GF-D8 (cell line): ENCODE results near the gene NEUROD1.
A peak's percentile ranks its signal among the peaks of the same experiment; 100 is the strongest.
"Not testable (repeated sequence)": the region's sequence is repeated elsewhere in the genome, so short reads cannot be mapped to it uniquely, and the experiment has no call there.

Experiments
- DNase-seq: peaks from one replicate; lab custom pipeline; 2025; lab: John Stamatoyannopoulos, UW

The NEUROD1 gene

DNA sequence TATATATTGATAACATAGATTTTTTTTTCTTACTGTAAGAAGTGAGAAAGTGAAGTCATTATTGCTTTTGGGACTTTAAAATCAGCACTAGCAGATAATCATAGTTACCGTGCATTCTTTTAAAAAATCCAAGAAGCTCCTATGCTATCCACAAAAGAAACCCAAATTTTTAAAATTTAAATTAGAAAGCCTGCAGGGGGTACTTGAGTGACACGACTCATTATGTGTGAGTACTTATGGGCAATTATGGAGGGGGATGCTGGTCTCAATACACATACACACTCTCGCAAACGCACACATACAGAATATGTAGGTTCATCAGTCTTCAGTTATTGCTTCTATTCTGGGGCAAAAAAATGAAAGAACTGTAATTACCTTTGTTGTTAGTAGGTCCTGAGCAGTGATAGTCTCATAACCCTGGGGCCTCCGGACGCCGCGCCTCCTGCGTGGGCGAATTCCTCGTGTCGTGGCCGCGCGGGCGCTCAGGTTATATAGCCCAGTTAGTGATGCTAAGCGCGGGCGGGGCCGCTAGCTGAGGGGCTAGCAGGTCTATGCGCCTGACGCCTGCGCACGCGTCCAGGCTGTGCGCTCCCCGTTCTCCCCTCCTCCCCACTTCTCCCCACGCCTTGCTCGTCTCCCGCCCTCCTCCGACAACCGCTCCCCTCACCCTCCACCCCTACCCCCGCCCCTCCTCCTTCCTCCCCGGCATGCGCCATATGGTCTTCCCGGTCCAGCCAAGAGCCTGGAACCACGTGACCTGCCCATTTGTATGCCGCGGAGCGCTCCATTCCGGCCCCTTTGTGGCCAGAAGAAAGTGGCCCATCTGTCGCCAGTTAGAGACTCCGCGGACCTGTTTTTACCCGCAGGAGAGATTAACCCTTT lies at the start of gene NEUROD1:
NEUROD1 (minus strand) TSS at position 463 of the 882 bp plus-strand sequence. CDS start 1,657 bp downstream, outside the sequence.
- no peak for DNase-seq

DNA sequence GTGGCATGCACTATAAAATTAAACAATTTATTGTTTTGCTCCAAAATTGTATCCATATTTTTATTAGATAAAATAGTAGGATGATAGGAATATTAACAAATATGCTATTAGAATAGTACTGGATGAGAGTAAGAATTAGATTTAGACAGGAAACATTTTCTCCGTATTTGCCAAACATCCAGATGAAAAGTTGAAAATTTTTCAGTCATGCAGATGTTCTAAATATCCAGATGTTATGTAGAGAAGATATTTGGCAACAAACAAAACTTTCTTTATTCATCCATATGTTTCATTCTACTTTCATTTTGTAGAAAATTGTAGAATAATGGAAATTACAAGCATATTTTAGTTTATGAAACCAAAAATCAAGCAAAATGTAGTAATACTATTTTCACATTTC lies 45.2 kb upstream of the NEUROD1 start:
- no peak for DNase-seq

DNA sequence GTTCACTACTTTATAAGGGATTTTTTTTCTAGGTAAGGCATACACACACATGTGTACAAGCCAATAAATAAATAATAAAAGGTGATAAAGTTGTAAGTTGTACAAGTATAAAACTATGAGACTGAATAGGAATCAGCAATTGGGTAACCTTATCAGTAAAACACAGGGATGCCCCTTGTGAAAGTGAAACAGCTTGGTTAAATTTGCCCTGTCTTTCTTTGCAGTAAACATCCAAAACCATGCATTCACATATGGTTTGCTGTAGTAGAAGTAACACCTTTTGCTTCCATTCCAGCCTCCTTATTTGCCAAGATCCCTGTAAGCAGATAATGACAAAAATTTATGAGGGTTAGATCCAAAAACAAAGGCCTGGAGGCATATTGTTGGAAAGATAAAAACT lies 44.3 kb upstream of the NEUROD1 start:
- no peak for DNase-seq

DNA sequence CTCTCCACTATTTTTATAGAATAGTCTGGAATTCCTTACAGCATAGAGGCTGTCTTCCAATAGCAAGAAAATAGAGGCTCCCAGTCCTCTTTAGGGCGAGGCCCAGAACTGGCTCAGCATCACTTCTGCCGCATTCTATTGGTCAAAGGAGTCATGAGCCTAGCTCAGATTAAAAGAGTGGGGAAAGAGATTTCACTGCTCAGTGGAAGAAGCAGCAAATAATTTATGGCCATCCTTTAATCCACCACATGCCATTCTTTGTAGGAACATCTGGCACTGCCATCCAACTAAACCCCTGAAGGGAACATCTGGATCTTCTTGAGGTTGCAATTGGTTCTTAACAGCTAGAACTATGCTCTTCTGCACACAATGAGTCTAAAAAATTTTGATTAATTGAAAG lies 43.4 kb upstream of the NEUROD1 start:
- no peak for DNase-seq

DNA sequence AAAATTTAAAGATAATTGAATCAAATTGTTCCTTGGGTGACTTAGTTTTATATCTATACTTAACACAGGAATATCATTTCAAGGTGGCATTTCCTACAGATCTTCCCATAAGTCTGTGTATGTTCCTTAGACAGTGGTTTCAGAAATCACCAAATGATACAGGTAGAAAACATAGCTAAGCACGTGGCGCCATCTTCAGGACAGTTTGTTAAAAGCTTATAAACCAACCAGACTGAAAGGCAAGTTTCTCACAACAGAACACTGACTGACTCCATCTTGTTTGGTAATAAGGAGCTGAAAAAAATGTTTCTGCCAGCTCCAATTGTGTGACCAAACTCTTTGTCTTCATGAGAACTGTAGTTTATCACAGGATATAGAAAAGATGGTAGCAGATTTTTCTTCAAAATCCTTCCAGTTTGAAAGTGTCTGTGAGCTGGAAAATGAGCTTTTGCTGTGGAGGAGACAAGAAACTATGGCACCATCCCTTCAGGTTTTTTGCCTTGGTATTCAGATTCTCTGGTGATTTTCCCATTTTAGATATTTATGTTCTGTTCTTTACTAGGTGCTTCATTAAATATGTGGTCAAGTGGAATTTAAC lies 34.8 kb upstream of the NEUROD1 start:
- peak; percentile 15 for DNase-seq

DNA sequence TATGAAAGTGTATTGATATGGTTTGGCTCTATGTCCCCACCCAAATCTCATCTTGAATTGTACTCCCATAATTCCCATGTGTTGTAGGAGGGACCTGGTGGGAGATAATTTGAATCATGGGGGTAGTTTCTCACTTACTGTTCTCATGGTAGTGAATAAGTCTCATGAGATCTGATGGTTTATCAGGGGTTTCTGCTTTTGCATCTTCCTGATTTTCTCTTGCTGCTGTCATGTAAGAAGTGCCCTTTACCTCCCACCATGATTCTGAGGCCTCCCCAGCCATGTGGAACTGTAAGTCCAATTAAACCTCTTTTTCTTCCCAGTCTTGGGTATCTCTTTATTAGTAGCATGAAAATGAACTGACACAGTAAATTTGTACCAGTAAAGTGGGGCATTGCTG lies 30.7 kb upstream of the NEUROD1 start:
- DNase-seq: not testable (repeated sequence)

DNA sequence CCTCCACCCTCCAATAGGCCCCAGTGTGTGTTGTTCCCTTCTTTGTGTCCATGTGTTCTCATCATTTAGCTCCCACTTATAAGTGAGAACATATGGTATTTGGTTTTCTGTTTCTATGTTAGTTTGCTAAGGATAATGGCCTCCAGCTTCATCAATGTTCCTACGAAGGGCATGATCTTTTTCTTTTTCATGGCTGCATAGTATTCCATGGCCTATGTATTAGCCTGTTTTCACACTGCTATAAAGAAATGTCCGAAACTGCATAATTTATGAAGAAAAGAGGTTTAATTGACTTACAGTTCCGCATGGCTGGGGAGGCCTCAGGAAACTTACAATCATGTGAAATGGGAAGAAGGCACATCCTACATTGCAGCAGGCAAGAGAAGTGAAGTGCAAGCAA lies 22.2 kb upstream of the NEUROD1 start:
- not testable (repeated sequence) for DNase-seq

DNA sequence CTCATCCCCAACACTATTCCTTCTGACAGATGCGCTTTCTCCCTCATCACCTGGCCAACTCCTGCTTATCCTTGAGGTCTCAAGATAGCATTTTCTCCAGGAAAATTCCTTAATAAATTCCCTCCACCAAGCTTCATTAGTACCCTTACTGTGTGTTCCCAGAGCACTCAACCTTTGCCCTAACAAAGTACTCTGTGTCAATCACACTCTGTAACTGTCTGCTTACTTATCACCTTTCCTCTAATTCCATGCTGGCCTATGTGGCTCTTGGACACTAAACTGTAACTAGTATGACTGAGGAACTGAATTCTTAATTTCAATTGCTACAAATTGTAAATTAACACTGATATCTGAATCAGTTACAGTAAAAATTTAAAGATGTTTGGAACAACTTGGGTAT lies 17.9 kb upstream of the NEUROD1 start:
- DNase-seq: no peak

DNA sequence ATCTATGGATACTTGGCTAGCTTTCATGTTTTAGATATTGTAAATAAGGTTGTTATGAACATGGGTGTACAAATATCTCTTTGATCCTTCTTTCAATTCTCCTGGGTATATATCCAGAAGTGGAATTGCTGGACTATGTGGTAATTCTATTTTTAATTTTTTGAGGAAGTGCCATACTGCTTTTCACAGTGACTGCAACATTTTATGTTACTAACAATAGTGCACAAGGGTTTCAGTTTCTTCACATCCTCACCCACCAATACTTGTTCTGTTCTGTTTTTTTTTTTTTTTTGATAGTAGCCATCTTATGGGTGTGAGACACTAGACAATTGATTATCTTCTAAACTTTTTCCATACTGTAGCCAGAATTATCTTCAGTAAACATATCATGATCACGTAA lies 17.3 kb upstream of the NEUROD1 start:
- no peak for DNase-seq

DNA sequence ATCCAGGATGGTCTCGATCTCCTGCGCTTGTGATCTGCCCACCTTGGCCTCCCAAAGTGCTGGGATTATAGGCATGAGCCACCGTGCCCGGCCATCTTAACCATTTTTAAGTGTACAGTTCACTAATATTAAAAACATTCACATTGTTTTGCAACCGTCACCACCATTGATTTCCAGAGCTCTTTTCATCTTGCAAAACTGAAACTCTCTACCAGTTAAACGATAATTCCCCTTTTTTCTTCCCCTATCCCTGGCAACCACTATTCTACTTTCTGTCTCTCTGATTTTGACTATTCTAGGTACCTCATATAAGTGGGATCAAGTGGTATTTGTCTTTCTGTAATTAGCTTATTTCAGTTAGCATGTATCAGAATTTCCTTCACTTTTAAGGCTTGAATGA lies 16.8 kb upstream of the NEUROD1 start:
- no peak for DNase-seq

DNA sequence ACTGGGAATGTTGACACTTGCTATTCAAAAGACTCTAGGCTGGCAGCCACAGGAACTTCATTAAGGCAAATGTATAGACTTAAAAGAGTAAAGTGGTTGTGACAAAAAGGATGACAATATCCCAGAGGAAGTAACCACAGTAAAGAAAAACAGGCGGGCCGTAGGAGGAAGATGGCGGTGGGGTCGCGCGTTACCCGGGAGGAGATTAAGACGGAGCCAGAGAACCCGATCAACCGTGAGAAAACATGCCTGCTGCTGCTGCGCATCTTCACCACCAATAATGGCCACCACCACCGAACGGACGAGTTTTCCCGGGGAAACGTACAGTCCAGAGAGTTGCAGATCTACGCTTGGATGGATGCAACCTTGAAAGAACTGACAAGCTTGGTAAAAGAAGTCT lies 14.0 kb upstream of the NEUROD1 start:
- DNase-seq: no peak

DNA sequence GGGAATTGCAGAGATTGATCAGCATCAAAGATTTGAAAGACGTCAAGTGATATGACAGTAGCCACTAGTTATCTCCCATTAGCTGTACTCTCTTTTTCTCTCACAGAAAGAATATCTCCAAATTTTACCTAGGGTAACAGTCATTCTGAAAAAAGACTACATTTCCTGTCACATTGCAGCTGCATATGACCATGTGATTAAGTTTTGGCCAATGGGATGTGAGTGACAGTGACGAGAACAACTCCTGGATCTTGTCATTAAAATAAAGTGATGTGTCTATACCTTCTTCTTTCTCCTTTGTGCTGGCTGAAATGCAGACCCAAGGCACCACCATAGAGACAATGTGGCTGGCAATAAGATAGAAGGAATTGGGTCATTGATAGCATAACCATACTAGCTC lies 10.5 kb upstream of the NEUROD1 start:
- DNase-seq: no peak

DNA sequence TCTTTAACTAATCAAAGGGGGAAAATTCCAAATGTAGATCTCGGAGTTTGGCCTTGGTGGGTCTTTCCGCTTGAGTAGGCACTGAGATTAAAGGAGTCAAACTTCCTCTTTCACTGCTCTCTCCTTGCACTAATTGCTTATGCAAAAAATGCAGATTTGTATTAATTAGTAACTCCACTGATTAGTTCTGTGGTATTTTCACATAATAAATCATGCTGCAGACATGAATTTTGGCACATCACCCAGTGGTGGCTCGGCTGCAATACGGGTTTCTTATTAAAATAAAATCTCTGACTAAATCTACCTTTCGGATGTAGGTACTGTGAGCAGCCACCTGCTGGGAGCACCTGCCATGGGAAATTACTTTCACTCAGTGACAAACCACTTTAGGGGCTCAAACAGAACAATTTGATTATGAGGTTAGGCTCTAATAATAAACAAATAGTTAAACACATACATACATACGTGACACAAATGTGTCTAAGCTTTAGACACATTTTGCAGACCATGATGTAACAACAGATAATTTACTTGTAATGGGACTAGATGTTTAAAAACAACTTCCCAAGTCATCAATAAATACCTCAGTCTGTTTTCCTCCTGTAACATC lies 6.4 kb upstream of the NEUROD1 start:
- no peak for DNase-seq

DNA sequence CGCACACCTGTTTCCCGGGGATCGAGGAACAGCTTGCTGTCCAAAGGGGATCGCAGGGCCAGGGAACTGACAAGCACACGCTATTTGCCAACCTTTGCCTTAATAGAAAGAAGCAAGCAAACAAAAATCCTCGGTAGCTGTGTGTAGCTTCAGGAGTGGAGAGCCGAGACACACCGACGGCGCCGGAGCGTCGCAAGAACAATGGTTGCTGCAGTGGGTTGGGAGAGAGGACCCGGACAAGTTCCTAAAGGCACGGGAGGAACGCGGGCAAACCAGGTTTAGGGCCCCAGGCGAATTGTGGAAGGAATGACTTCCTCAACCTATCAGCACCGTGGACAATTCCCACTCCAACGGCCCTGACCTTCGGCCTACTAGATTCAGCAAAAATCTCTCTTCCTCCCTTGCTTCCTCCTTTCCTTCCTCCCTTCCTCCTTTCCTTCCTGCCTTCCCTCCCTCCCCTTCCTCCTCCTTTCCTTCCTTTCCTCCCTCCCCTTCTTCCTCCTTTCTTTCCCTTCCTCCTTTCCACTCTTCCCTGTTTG lies 4.9 kb upstream of the NEUROD1 start:
- no peak for DNase-seq

DNA sequence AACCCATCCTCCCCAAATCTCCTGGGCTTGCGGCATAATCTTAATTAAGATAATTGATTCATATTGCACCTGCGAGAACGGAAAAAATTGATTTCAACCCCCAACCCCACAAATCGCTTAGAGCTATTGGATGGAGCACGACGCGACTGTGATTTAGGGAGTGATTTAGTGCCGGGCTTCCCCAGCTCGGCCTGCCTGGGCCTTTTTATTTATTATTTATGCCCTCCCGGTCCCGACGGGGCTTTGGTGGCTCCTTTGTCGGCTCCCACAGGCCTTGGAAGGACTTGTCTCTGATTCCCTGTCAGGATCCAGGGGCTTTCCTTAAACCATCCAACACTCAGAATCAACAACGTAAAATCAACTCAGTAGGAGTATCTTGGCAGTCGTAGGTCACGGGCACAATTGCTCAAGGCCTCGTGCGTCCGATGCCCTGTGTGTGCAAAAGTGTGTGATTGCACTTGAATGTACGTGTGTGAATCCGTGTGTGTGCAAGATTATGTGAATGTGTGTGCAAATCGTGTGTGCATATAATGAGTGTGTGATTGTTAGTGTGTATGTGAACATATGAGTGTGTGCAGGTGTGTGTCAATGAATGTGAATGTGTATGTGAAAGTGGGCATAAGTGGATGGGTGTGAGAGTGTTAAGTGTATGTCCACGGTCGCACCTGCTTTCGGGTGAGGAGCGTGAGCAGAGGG lies 4.3 kb upstream of the NEUROD1 start:
- no peak for DNase-seq

DNA sequence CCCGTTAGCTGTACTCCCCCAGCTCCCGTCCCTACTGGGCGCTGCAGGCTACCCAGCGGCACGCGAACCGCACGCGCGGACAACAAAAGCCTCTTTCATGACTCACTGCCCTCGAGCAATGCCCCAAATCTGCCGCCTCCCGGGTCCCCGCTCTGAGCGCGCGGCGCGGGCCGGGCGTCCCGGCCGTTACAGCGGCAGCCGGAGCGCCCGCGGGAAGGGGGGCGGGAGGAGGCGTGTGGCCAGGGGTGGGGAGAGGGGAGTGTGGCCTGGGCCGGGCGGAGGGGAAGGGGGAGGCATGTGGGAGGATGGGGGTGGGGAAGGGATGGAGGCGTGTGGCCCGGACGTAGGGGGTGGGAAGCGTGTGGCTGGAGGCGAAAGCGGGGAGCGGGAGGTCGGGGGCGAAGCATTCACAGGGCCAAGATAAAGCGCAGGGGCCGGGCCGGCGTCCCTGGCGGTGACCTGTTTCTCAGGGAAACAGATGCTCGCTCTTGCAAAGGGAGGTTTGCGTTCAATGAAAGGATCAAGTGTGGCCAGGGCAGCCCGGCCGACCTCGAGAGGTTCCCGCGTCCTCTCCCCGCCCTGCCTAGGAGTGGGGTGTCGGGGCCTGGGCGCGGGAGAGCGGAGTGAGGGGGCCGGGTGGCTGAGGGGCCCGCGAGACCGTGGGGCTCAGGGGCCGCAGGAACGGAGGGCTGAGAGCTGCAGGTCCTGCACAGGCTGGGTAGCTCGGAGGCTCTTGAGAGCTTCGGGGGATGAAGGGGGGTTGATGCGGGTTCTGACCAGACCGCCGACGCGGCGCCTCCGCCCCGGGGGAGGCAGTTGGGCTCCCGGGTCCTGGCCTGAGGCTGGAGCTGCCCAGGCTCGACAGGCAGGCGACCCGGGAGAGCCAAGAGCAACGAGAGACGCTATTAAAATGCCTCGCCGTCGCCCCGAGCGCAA lies 3.5 kb upstream of the NEUROD1 start:
- no peak for DNase-seq

DNA sequence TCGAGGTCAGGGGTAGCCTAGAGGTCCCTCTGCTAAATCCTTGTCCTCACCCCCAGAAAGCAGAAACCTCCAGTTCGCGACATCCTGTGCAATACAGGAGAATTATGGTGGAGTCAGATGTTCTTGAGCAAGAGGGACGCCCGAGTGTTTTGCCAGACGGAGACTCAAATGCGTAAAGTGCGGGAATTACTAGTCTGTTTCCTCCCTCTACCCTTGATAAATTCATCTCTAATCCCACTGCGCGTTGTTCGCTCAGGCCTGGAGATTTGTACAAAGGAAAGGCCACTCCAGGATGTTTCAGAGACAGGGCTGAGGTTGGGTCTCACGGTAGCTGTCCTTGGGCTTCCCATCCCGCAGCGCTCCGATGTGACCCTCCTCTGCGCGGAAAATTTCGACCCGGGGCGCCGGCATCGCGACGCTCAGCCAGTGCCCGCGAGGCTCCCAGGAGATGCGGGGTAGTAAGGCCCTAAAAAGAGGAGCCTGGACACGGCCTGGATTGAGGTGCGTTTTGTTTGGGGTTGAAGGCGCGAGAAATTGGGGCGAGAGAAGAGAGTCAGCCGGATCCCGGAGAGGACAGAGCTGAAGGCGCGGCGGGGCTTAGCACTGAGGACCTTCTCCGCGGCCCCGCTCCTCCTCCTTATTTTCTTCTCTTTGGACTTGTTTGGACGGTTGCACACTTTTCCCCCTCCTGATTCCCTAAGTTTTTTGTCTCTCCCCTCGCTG lies 2.6 kb upstream of the NEUROD1 start:
- DNase-seq: no peak

DNA sequence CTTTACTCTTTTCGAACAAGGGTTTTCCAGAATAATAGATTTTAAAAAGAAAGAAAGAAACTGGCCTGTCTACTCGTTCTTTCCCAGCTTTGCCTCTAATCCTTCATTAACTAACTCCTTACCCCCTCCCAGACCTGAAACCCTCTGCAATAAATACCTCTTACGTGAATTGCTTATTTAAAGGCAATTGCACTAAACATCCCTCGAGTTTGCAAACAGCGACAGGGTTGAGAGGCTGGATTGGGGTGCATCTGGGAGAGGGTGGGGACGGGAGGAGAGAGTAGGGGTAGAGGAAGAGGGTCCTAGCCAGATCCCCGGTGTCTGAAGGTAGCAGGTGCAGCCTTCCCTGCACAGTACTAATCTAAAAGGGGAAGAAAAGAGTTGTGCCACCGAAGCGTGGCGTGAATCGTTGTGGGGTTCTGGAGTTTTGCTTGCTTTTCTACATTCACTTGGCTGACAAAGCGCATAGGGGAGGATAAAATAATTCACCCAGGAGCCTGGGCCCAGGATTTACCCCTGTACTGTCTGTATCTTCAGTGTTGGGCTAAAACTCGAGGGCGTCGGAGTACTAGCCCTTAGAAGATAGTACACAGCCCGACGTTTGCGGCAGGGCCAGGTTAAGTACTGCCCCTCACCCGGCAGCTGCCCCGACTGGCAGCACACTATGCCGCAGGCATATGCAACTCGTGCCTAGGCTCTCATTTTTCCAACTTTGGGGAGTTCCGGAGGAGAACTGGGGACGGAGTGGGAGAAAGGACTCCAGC lies 1.9 kb upstream of the NEUROD1 start:
- no peak for DNase-seq

DNA sequence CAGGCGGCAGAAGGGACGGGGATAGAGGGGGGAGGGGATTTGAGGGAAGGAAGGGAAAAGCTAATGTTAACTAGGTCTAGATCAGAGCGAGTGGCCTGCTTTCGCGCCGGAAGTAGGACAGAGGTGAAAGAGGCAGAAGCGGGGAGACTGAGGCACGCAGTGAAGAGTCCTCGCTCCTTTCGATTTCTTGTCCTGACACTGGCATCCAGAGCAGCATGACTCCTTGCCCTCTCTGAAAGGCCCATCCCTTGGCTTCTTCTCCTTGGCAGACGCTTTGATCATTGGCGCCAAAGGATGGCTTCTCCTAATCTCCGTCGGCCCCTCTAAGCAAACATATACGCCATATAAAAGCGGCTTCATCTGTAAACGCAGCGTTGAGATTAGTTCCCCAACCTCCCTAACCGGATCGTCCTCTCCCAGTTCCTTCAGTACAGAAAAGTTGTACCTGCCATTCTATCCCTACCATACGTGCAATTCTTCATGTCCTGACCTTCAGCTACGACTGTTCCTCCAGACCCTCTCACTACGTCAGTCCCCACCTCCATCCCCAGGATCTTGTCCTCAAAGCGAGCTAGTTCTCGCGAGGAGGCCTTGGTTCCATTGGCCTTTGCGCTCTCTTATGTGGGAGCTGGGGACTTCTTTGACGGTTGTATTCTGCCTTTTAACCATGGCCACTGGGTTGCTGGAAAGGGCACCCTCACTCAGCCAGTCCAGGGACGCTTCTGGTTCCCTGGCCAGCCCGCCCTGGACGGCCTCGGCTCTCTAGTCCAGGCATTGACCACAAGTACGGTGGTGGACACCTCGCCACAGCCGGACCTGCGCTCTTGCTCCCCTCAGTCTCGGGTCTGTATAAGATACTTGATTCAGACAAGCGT lies 857 bp upstream of the NEUROD1 start:
- no peak for DNase-seq
